GM10248 (cell line): ENCODE data around the gene CHP1.
"Not testable (repeated sequence)": the region's sequence is repeated elsewhere in the genome, so short reads cannot be mapped to it uniquely, and the experiment has no call there.

ENCODE experiments used
- CTCF ChIA-PET: fragments of 300-600 bp; sonication (Branson Sonifier 250); formaldehyde crosslinking; extraction: SDS; loops from one replicate; lab custom pipeline; 2021; ENCODE audit warnings: antibody characterized with exemption; lab: Yijun Ruan, JAX
- POLR2A ChIA-PET: fragments of 350-650 bp; sonication (Branson Sonifier 250); formaldehyde crosslinking; extraction: SDS; loops from one replicate; lab custom pipeline; 2020; ENCODE audit warnings: antibody characterized with exemption; lab: Yijun Ruan, JAX
- DNase-seq: peaks from one replicate; pipeline ENCODE4 v3.0.0; 2012; ENCODE audit errors: extremely low spot score
- CTCF ChIP-seq: IDR thresholded peaks from 2 replicates; pipeline ENCODE4 v1.5.1; 2012; ENCODE audit warnings: mild to moderate bottlenecking, low read depth; ENCODE audit errors: extremely low read depth, missing control alignments, control extremely low read depth

Gene CHP1

GRCh38 chr15:41288464-41288863 is 57.4 kb downstream of the CHP1 start:
- ChIA-PET POLR2A (interaction anchor here (0.6 kb wide), 1 partner anchor 736 kb away, joined by 5 read pairs; no protein-coding TSS in a partner anchor), CTCF (interaction anchor here (0.9 kb wide), 1 partner anchor 28 kb away, joined by 4 read pairs; no protein-coding TSS in a partner anchor)

GRCh38 chr15:41289953-41290352 is 58.9 kb downstream of the CHP1 start:
- ChIA-PET CTCF (interaction anchor here (1.3 kb wide), 1 partner anchor 17 kb away, joined by 3 read pairs; no protein-coding TSS in a partner anchor), POLR2A (no interaction called here)
- no peak for DNase-seq
- no peak for TF ChIP-seq CTCF

More at GRCh38 chr15:41288464-41288863, 57.4 kb downstream of the CHP1 start:
- no peak for DNase-seq
- no peak for TF ChIP-seq CTCF

- TF ChIP-seq CTCF: no peak
- ChIA-PET CTCF (interaction anchor here (1.0 to 1.6 kb wide), 6 partner anchors 15 to 388 kb away, joined by 3 to 4 read pairs (median 3); partner anchors contain the start of genes NUSAP1 and OIP5), POLR2A (interaction anchor here (0.6 kb wide), 1 partner anchor 841 kb away, joined by 3 read pairs; no protein-coding TSS in a partner anchor)
- DNase-seq: peak; percentile 56
Measured at GRCh38 chr15:41291065-41291631, 60.1 kb downstream of the CHP1 start.

- TF ChIP-seq CTCF: no peak
- ChIA-PET CTCF (interaction anchor here (0.9 to 1.6 kb wide), 3 partner anchors 20 to 90 kb away, joined by 3 read pairs; partner anchors contain the start of genes NUSAP1 and OIP5), POLR2A (no interaction called here)
- no peak for DNase-seq
Measured at GRCh38 chr15:41292521-41292920, 61.5 kb downstream of the CHP1 start.

GRCh38 chr15:41301139-41301538 is 70.1 kb downstream of the CHP1 start:
- CTCF ChIA-PET: interaction anchor here (1.4 kb wide), 1 partner anchor 9 kb away, joined by 4 read pairs; no protein-coding TSS in a partner anchor
- DNase-seq, POLR2A ChIA-PET: not testable (repeated sequence)

GRCh38 chr15:41301587-41301986 is 70.5 kb downstream of the CHP1 start:
- ChIA-PET POLR2A (no interaction called here), CTCF (interaction anchor here (1.4 kb wide), 1 partner anchor 9 kb away, joined by 4 read pairs; no protein-coding TSS in a partner anchor)
- DNase-seq: no peak
- TF ChIP-seq CTCF: no peak
